Stimulated activated CD8-positive, alpha-beta memory T cell treated with anti-CD3 and anti-CD28 coated beads, Interleukin-15, amount 100 ng/mL, for 48 hours (primary cell): ENCODE results near the gene MDGA2.
"Not testable (repeated sequence)": the region's sequence is repeated elsewhere in the genome, so short reads cannot be mapped to it uniquely, and the experiment has no call there.

Experiments used
- DNase-seq, 2 donors: peaks; one replicate each; pipeline ENCODE4 v3.0.0-alpha.2; 2020; ENCODE audit warnings: low read depth in 2 of 2

MDGA2 gene

GRCh38 chr14:47240748-47241437 lies 434.5 kb downstream of the MDGA2 start:
- no peak for DNase-seq

DNA sequence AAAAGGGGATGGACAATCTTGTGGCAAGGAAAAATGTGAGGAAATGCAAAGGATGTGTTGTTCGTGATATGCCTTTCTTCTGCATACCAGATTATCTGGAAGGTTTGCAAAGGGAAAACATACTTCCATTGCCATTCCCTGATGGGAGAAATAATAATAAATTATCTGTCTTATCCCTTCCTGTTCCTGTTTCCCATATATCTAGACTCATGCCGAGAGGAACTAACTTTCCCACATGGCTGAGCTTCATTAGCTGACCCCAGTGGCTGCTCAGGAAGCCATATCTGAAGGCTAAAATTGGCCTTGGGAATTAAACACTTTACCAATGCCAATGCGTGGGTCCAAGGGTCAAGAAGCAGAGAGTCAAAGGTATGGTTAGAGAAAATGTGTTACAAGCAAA lies 439.8 kb downstream of the MDGA2 start:
- DNase-seq, result no peak

DNA sequence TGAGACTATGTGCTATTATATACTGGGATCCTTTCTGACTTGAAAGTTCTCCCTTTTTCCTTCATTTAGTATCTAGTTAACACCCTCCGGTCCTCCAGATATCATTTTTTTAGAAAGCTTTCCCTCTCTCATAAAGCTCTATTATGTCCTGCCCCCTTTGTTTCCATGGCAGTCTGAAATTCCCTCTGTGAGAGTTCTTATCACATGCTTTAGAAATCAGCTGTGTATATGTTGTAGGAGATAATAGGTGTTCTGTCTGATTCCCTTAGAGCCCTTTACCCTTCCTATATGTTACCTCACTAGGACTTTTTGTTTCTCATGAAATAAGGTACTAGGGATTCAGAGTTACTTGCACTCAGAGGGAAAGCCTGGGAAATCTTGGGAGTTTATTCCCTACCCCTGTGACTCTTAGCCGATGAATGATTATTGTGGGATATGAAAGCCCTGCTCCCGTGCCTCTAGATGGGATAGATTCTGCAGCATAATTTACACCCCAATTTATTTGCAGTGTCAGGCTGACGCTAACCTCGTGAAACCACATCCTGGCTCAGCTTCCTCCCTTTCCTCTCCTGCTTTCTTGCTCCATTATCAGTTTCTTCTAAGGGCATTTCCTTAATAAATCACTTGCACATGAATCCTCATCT lies 448.4 kb downstream of the MDGA2 start:
- DNase-seq, result no peak

DNA sequence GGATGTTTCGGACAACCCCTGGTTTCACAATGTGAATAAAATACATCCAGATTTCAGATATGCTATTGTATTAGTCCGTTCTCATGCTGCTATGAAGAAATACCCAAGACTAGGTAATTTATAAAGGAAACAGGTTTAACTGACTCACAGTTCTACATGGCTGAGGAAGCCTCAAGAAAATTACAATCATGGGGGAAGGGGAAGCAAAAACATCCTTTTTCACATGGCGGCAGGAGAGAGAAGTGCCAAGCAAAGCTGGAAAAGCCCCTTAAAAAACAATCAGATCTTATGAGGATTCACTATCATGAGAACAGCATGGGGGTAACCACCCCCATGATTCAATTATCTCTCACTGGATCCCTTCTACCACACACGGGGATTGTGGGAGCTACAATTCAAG lies 451.7 kb downstream of the MDGA2 start:
- DNase-seq, result no peak

DNA sequence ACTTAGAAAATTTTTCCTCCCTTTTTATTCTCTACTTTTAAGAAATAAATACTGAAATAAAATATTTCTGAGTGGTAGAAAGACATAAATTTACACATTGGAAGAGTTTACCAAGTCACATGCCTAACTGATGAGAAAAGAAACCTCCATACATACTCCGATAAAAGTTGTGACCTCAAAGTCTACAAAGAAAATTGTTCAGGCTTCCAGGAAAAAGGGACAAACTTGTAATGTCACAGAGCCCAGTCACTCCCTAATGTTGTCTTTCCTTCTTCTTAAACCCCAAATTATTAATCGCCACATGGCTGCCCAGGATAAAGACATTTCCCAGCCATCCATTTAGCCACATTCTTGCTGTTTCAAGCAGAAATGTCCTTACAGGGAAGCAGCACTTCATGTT lies 455.3 kb downstream of the MDGA2 start:
- DNase-seq, result no peak

DNA sequence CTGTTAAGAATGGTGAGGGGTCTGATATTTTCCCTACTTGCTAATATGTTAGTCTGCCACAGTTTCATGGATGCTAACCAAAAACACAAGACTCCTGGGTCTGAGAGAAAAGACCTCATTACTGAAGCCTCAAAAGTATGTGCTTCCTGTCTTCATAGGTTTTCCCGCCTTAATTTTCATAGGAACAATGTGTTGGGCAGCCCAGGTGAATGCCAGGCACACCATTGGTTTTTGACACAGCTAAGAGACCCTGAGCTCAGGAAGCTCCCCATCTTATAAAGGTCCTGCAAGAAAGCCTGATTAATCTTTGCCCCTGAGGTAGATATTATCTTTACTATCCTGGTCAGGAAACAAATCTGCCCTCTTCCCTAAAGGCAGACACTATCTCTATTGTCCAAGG lies 464.1 kb downstream of the MDGA2 start:
- DNase-seq, result no peak

DNA sequence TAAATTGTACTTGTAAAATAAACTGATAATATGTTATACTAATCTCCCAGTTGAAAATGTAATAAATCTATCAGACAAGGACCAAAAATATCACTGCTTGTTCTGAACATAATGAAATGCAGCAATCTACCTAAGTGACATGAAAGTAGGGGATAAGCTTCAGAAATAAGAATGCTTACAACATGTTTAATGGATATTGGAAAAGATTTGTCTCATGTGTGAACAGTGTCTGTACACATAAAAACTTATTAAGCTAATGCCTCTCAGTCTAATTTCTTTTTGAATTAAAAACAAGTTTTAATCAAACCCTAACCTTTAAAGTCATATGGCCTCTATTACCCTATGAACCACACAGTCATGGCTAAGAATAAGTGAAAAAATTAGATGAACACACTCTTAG lies 465.3 kb downstream of the MDGA2 start:
- DNase-seq, result no peak

- no peak for DNase-seq
Observed at GRCh38 chr14:47208434-47208833, 467.0 kb downstream of the MDGA2 start.

DNA sequence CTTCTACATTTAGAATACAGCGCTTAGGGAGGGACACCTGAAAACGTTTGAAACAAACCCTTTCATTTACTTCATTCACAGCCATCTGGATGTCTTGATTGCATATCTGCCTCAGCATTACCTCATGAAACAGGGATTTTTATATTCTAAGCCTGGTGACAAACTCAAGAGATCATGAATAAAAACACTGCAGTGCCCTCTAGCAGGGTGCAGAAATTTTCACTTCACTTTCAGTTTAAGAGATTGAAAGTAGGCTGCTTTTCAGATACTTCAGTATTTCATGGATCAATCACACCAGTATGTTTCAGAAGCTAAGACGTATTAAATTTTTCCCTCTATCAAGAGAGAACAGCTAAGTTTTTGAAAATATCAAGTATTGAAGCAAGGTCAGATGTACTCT lies 467.8 kb downstream of the MDGA2 start:
- no peak for DNase-seq

GRCh38 chr14:47200740-47201139 lies 474.7 kb downstream of the MDGA2 start:
- DNase-seq, result no peak

GRCh38 chr14:47195582-47195981 lies 479.8 kb downstream of the MDGA2 start:
- DNase-seq, result no peak

- no peak for DNase-seq
Observed at GRCh38 chr14:47194055-47194454, 481.4 kb downstream of the MDGA2 start.

- not testable (repeated sequence) for DNase-seq
Observed at GRCh38 chr14:47192203-47192602, 483.2 kb downstream of the MDGA2 start.

DNA sequence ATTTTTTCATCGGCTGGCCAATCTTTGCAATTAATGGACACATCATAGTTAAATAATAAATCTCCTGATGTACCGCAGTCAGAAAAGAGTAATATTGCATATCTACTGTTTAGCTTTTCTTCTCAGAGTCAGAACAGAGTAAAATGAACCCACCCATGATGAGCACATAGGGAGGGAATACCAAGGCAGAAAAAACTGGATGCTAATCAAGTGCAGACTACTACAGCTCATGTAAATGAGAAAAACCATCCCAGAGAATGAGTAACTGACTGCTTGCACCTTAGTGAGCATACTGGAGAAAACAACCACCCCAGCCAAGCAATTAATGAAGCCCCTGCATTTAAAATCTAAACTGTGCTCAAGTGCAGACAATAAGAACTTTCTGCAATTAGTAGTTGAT lies 483.7 kb downstream of the MDGA2 start:
- no peak for DNase-seq

DNA sequence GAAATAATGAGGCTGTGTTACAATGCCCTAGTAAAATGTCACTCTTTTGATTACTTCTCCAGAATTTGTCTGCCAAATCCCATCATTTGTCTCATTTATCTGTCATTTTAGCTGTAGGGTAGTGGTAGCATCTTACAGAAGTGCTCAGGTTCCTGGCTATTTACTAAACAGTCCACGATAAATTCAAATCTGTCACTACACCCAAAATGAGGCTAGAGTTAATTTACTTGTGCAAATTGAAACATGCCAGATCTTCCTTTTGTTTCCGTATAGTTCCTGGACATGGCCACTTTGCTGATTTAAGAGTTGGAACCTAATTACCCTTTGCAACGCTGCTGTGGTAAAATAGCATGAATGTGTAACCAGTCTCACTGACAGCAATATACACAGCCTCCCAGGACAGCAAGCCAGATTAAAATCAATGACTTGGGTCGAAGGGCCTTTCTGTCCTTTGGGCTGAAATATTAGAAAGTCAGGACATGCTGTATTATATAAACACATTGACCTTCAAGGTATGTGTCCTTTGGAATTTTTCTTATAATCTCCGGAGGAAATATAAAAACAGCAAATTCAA lies 485.4 kb downstream of the MDGA2 start:
- no peak for DNase-seq

- DNase-seq, result no peak
Observed at GRCh38 chr14:47186486-47186885, 488.9 kb downstream of the MDGA2 start.

GRCh38 chr14:47179906-47180305 lies 495.5 kb downstream of the MDGA2 start:
- DNase-seq, result no peak

DNA sequence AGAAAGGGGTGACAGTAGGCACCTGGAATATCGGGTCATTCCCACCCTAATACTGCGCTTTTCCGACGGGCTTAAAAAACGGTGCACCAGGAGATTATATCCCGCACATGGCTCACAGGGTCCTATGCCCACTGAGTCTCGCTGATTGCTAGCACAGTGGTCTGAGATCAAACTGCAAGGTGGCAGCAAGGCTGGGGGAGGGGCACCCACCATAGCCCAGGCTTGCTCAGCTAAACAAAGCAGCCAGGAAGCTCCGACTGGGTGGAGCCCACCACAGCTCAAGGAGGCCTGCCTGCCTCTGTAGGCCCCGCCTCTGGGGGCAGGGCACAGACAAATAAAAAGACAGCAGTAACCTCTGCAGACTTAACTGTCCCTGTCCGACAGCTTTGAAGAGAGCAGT lies 503.5 kb downstream of the MDGA2 start:
- not testable (repeated sequence) for DNase-seq

GRCh38 chr14:47167402-47167801 lies 508.0 kb downstream of the MDGA2 start:
- no peak for DNase-seq

DNA sequence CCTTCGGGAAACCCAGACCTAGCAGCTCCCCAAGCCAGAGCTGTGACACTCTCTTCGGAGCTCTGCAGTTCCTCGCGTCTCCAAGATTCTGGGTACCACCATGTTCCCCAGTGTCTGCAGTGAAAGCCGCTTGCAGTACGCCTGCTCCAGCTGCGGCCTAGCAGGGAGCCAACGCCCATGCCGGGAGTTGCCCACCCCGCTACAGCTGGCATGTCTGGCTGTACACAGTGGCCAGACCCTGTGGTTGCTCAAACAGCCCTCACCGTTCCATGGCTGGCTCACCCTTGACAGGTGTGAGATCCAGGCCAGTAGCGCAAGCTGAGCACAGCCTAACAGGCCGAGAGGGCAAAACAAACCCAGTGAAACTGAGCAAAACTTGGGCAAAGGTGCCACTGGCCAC lies 520.0 kb downstream of the MDGA2 start:
- DNase-seq, result no peak

GRCh38 chr14:47154276-47154797 lies 521.1 kb downstream of the MDGA2 start:
- DNase-seq, result no peak

- DNase-seq, result no peak
Observed at GRCh38 chr14:47153746-47154145, 521.7 kb downstream of the MDGA2 start.

DNA sequence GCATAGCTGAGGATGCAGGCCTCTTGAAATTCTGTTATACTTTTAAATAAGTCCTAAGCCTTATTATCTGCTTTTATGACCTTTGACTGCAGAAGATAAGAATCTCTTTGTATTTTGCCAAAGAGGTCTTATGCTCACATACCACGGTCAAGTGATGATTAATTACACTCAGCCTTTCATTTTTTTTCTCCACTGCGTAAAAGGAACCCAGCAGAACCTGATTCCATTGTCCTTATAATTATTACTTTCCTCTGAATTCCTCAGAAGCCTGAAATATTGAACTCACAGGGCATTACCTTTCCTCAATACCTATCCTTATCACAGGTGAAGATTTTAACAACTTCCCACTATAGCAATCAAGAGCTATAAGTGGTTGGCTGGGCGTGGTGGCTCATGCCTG lies 525.1 kb downstream of the MDGA2 start:
- no peak for DNase-seq
